A673 (cell line): ENCODE results near the gene MICALL2.

Source experiments
- EZH2 ChIP-seq: fragments of 200-600 bp; sonication (generic); IDR thresholded peaks from 2 replicates; pipeline ENCODE4 v1.6.1; 2017; ENCODE audit warnings: borderline replicate concordance, low read depth, mild to moderate bottlenecking, mixed read lengths, antibody characterized with exemption, low read length; ENCODE audit not compliant: poor library complexity, severe bottlenecking
- TF ChIP-seq, protein P1 (sequence below): fragments of 300-800, 200-600 bp; sonication (generic); conservative IDR thresholded peaks from 2 replicates; pipeline ENCODE4 v1.5.1; 2017; ENCODE audit warnings: low read depth, mild to moderate bottlenecking, antibody characterized with exemption, low read length, moderate library complexity, mixed read lengths

DNA sequence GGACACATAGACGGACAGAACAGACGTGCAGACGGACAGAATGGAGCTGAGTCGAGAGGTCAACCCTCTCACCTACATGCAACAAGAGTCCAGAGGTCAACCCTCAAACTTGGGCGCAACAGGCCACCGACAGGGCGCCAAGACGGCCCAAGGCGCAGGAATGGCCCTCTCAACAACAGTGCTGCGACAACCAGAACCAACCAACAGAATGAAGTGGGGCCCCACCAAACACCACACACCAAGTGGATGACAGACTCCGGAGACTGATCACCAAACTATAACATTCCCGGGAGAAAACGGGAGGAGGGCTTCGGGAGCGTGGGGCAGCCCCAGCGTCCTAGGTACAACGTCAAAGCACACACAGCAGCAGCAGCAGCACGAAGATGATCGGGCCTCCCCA is 31.6 kb upstream of the MICALL2 start:
- TF ChIP-seq, protein P1, sequence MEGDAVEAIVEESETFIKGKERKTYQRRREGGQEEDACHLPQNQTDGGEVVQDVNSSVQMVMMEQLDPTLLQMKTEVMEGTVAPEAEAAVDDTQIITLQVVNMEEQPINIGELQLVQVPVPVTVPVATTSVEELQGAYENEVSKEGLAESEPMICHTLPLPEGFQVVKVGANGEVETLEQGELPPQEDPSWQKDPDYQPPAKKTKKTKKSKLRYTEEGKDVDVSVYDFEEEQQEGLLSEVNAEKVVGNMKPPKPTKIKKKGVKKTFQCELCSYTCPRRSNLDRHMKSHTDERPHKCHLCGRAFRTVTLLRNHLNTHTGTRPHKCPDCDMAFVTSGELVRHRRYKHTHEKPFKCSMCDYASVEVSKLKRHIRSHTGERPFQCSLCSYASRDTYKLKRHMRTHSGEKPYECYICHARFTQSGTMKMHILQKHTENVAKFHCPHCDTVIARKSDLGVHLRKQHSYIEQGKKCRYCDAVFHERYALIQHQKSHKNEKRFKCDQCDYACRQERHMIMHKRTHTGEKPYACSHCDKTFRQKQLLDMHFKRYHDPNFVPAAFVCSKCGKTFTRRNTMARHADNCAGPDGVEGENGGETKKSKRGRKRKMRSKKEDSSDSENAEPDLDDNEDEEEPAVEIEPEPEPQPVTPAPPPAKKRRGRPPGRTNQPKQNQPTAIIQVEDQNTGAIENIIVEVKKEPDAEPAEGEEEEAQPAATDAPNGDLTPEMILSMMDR: no peak
- TF ChIP-seq EZH2: no peak
